Endothelial cell of hepatic sinusoid (primary cell): ENCODE measurements around the gene CALD1.

Experiments
- in situ Hi-C: cut with HindIII; loops from 2 replicates; pipeline ENCODE4 v1.10.0; 2017; ENCODE audit warnings: low sequenced_read_pairs

The CALD1 gene

DNA sequence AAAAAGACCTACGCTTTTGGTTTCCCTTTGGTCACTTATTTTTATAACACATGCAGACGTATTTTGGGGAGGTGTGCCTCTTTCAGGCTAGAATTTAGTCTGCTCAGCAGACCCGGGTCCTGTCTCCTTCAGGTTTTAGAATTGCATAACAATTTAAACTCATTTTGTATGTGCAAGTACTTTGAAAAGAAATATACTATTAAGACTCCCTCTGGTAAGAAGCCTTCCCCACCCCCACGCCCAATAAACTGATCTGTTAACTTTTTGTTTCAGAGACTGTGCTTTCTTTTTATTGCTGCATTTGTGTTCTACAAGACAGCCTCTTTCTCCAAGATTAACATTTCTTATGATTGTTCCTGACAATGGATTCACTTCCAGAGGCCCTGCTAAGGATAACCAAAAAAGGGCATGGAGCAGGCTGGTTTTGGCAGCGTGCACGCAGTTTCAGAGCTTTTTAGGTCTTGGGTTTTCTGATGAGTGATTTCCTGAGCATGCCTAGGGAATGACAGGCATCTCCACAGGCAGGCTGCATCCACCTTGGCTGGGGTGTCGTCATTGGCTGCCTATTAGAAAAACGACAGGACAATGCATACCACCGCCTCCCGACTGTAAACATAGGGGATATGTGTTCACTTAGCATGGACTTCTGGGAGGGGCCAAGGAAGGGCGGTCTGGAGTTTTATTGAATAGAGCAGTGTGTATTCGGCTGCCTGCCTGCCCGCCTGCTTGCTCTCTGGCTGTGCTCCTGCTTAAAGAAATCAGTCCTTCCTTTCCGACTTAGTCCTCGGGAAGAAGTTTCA, at the start of gene CALD1:
Gene CALD1, plus strand, starts transcription at position 694 of the 800 bp plus-strand sequence. CDS start 88,100 bp downstream, outside the sequence.
- in situ Hi-C loops = no loop called here

DNA sequence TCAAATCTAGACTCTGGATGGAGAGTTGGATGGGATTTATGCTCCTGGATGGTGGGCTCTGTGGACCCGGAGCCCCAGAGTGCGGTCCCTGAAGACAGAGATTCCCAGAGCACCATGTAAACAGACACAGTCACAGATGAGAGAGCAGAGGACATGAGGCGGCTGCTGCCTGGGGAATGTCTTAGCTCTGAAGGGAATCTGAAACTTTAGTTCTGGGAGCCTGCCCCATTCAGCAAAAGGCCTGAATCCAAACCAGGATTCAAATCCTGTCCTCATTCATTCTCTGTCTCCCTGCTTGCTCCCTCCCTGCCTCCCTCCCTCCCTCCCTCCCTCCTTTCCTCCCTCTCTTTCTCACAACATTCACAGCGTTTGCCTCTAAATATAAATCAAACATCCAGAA, 49.5 kb upstream of the CALD1 start:
- in situ Hi-C loops = no loop called here

DNA sequence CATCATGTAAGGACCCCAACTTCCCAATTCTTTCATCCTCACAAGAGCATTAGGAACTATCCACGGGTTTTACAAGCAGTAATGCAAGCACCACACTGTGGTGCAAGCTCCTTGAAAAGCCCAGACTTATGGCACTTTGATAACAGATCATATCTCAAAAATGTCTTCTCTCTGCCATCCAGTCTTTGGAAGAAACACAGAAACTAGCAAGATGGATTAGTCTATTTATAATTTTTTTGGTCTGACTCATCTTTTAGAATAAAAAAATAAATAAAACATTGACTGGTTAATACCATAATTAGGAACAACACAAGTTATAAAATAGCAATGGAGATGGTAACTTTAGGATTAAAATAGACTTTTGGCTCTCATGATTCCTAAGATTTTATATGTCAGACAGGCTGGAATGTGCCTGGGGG, 49.0 kb upstream of the CALD1 start:
- in situ Hi-C loops = no loop called here

- in situ Hi-C loops = no loop called here
Observed at GRCh38 chr7:134731616-134732015, 47.8 kb upstream of the CALD1 start.

GRCh38 chr7:134732728-134733127, 46.7 kb upstream of the CALD1 start:
- in situ Hi-C loops = no loop called here

DNA sequence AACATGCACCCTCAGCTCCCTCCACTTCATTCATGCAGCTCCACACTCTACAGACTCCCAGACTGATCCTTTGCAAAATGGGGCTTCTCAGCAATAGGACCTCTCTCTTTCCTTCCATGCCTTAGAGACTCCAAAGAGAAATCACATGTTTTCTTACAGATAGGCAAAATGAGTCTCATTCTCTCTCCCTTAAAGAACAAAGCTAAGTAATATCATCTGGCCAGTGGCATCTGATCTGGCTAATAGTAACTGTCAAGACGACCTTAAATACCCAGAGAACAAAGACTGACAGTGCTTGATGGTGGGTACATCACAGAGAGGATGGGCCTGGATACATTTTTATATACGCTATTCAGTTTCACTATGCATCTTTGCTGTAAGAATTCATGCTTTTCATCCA, 43.1 kb upstream of the CALD1 start:
- in situ Hi-C loops = no loop called here

DNA sequence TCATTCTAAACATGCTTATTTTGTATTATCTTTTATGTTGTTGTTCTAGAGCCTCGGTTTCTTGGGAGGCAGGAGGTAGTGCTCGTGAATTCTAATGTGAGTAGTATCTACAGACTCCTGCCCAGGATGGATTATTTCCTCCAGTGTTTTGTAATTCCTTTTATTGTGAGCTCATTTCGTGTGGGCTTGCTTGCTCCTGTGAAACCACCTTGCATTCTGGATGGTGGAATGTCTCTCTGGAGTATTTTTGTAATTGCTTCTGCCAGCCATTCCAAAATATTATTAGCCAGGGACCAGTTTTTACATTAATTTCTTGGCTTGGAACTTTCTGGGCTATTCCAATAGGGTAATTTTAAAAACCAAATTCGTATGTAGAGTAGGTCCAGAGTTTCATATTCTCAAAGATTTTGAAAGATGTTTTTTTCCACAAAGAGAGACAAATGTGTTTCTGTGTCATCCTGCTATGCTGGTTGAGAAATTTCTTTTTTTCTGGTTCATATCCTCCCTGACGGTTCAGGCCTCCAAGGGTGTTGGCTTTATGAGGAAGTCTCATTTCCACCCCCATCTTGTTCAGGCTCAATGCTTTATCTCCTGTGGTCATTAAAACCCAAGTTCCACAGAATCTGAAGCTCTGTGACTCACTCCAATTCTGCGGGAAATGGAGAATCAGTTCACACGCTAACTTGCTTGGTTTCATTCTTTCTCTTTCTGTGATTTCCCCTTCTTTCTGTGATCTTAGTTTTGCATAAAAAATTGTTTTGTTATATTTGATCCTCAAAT, 41.7 kb upstream of the CALD1 start:
- in situ Hi-C loops = no loop called here

- in situ Hi-C loops = no loop called here
Observed at GRCh38 chr7:134739362-134739761, 40.1 kb upstream of the CALD1 start.

GRCh38 chr7:134740376-134740775, 39.1 kb upstream of the CALD1 start:
- in situ Hi-C loops = no loop called here

DNA sequence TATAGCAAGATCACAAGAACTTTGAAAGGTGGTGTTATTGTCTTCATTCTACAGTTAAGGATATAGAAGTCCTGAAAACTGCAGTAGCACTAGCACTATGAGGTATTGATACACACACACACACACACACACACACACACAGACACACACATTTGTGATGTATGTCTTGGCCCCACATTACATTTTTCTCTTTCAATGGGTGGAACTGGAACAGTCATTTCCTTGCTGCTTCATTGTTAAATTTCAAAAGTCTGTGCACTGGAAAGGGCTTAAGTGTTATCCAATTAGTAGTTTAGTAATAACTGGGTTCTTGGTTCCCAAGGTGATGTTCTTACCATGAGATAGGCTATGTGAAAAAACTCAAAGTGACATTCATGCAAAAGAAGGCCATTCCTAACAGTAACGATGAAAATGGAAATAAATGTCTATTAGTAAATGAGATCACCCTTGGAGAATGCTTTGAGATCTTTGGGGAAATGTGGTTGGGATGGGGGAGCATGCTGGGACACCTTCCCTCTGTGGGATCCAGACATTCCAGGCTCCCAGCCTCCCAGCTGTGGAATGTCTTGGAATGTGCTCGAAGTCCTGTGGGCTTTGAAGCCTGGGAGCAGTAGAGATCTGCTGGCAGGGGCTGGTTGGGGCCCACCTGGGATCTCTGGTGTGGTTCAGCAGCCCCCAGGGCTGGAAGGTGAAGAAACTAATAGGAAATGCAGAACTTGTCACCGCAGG, 37.4 kb upstream of the CALD1 start:
- in situ Hi-C loops = no loop called here

DNA sequence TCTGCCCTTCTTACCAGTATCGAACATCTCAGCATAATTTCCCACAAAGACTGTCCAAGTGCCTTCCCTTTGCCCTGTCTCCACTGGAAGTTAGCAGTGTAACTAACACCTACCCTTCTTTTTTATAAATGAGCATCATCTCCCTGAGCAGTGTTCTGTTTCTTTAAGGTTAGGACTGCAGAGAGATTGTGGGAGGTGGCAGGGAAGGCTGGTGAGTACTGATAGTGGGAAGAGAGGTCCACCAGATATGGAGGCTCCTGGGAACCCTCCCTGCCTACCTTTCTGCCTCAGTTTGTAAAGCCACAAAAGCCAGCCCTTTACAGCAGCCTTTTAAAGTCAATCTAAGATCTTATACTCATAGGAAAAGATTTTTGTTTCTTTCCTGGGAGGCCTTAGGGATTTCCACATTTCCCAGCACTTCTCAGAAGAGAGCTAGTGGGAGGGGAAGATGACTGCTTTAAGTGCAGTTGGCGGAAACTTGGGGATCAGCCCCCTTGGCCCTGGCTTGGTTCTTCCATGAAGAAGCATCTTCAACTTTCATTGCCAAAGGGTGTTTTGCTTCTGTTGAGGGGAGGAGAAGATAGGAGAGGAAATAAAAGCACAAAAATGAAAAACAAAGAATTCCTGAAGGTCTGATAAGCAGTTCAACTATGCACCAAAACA, 36.6 kb upstream of the CALD1 start:
- in situ Hi-C loops = no loop called here

GRCh38 chr7:134744569-134744968, 34.9 kb upstream of the CALD1 start:
- in situ Hi-C loops = no loop called here

- in situ Hi-C loops = no loop called here
Observed at GRCh38 chr7:134747326-134747725, 32.1 kb upstream of the CALD1 start.

- in situ Hi-C loops = no loop called here
Observed at GRCh38 chr7:134750083-134751062, 29.1 kb upstream of the CALD1 start.

DNA sequence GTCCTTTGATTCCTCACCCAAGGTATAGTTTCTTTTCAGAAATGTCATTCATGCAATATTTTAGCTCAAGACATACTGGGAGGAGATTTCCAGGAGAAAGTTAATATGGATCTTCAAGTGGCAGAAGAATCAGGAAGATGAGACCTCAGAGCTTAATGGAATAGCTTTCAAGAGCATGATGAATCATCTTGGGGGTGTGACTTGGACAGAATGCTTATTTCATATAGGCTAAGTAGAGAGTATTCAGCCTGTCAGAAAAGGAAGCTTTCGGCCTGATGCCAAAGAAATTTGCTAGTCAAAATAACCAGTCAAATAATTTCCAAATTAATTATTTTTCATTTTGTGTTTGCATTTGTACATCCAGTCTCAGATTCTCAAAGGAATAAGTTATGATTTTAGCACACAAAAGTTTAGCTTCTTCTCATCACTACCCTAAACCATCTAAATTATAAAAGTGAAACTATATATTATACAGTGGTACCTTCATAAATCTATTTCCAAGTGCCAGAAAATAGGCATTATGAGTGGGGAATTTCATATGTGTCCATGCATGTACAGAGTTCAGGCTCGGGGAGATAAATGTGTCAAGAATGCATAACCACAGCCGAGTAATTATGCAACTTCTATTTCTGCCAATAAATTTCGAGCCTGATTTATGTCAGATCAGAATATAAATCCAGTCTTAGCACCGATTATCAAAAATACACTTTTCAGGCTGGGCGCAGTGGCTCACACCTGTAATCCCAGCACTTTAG, 27.3 kb upstream of the CALD1 start:
- in situ Hi-C loops = no loop called here

GRCh38 chr7:134755422-134756022, 23.9 kb upstream of the CALD1 start:
- in situ Hi-C loops = no loop called here

- in situ Hi-C loops = no loop called here
Observed at GRCh38 chr7:134757938-134758337, 21.5 kb upstream of the CALD1 start.

DNA sequence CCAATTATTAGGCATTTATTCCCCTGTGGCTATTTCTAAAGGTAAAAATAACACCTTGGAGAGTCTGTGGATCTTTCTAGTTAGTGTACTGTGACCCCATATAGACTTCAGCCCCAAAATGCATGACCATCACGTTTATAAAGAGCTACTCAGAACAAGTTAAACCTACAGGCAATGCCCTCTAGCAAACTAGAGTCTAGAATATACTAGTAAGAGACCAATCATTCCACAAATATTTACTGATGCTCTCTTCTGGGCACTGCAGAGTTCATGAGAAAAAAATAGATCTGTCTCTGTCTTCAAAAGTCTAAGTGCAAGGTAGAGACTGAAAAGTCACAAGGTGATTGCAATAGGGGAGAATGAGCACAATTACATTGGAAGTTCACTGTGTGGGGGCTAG, 20.5 kb upstream of the CALD1 start:
- in situ Hi-C loops = no loop called here

DNA sequence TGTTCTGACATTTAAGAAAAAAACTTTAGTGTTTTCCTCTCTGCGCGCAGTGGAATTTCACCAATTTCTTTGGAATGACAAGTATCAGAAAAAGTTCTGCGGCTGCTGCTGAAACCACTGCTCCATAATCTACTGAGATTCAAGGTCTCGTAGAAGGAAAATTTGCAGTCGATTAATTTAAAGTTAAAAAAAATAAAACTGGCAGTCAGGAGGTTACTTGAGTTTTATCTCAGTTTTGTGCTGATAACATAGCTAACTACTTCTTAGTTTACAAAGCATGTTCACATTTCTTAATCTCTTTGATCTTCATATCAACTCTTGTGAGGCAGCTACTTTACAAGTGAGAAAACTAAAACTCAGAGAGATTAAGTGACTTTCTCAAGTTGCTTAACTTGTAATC, 18.2 kb upstream of the CALD1 start:
- in situ Hi-C loops = no loop called here
